Stomach (tissue), 9 donors: Measurements from ENCODE around the gene CABLES2. TPM values are rescaled to one million over a fixed set of nuclear protein-coding genes. Genes with fewer than 3 reads are reported as not detected.

Experiments used
- DNase-seq, 2 donors: peaks; one replicate each; pipeline versions ENCODE4 v3.0.0 to v3.0.0-alpha.2; 2013 to 2019
- H3K27ac ChIP-seq, 5 donors: fragments of 200-600 bp in 4 of 5; sonication (generic) in 4 of 5; one replicate each; pipeline ENCODE4 v1.5.1; 2013 to 2019; ENCODE audit warnings: mild to moderate bottlenecking in 1 of 5, moderate library complexity in 1 of 5
- H3K27me3 ChIP-seq, 3 donors: fragments of 200-600 bp; sonication (generic); one replicate each; pipeline ENCODE4 v1.5.1; 2017 to 2019; ENCODE audit warnings: mixed run types in 1 of 3
- H3K36me3 ChIP-seq, 4 donors: fragments of 200-600 bp; sonication (generic); 1 replicate in 3 of 4; 2 replicates in 1 of 4; pipeline ENCODE4 v1.5.1; 2016 to 2019
- H3K4me1 ChIP-seq, 4 donors: fragments of 200-600 bp; sonication (generic); one replicate each; pipeline ENCODE4 v1.5.1; 2016 to 2019
- H3K4me3 ChIP-seq, 4 donors: fragments of 200-600 bp; sonication (generic) in 3 of 4; one replicate each; pipeline ENCODE4 v1.5.1; 2016 to 2019; ENCODE audit warnings: mild to moderate bottlenecking in 1 of 4
- H3K9me3 ChIP-seq, 4 donors: fragments of 200-600 bp; sonication (generic); one replicate each; pipeline ENCODE4 v1.5.1; 2016 to 2019
- EP300 ChIP-seq: sonication (generic); formaldehyde crosslinking; IDR thresholded peaks from one replicate; pipeline ENCODE4 v1.6.1; 2017; ENCODE audit warnings: antibody characterized with exemption
- POLR2A ChIP-seq, 4 donors: fragments of 450-650 bp; IDR thresholded peaks; one replicate each; pipeline ENCODE4 v1.6.1; 2016; ENCODE audit warnings: antibody characterized with exemption in 4 of 4, control low read depth in 2 of 4, mild to moderate bottlenecking in 1 of 4, moderate library complexity in 1 of 4
- POLR2AphosphoS5 ChIP-seq, 3 donors: sonication (generic); formaldehyde crosslinking; IDR thresholded peaks; one replicate each; pipeline ENCODE4 v1.6.1; 2016; ENCODE audit warnings: antibody characterized with exemption in 3 of 3
- WGBS, 5 donors: extraction: QIAGEN DNeasy Blood & Tissue Kit in 3 of 5; methylation state at CpG; one replicate each; pipeline versions ENCODE4 v1.1.5 to v1.1.7; 2013 to 2018; 5-methylcytosine and 5-hydroxymethylcytosine counted together
- intact Hi-C: fragments of 100-400 bp; cut with DNase I; formaldehyde crosslinking; loops from one replicate; pipeline ENCODE4 v1.15.1; 2023; ENCODE audit warnings: low total_unique reads
- polyA plus RNA-seq, 3 donors: library from polyadenylated mRNA; stranded (reverse); fragments of 200-250 nt; gene quantifications; one replicate each; pipeline ENCODE4 v1.2.3, GENCODE V29; 2013
- total RNA-seq, 5 donors: library from RNA; depleted of rRNA; stranded (reverse); fragments of >200 nt; gene quantifications; one replicate each; pipeline versions ENCODE4 v1.1.0 to v1.2.3, GENCODE V29; 2014 to 2016
- TF ChIP-seq, protein P1 (sequence below), 7 experiments: fragments of 450-650 bp in 4 of 7; fragments of 200-600 bp in 3 of 7; sonication (generic) in 3 of 7; IDR thresholded peaks; one replicate each; pipeline ENCODE4 v1.5.1; 2016 to 2019; ENCODE audit warnings: antibody characterized with exemption in 7 of 7, control low read depth in 2 of 7, mild to moderate bottlenecking in 1 of 7
- donor health status: healthy with polysubstance abuse.
- donor health status: Bipolar disorder and iron deficiency.
- donor health status: healthy.

CABLES2 gene
- total and polyA plus RNA-seq, 8 donors, result 0.55 to 7.8 (median 1.9) TPM

DNA sequence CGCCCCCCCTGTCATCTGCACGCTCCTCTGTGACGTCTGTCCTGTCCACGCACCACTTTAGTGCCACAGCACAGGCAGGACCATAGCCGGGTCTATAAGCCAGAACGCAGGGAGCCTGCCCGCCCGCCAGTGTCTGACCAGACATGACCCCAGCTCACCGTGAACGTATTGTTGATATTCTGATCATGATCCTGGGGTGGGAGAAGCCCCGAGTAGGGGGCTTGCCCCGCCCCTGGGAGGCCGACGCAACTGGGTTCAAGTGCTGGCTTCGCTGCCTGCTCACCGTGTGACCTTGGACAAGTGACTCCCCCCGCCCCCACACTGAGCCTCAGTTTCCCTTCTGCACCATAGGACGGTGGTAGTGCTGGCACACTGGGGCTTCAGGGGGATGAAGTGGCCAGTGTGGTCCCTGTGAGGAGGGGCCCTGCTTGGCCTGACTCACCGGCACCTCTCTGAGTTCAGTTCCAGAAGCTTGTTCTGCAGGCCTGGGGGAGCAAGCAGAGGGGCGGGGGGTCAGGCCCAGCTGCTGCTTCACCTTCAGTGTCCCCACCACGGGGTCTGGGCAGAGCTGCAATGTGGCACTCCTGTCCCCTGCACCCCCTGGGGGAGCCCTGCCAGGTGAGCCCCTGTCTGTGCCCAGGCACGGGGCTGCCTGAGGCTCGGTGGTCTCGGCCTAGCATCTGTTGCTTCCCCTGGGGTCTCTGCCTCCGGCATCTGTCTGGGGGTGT is 11.1 kb upstream of the CABLES2 start:
- TF ChIP-seq EP300, result no peak
- no peak overlapping the region for H3K27ac ChIP-seq
- no peak overlapping the region for H3K4me3 ChIP-seq
- no peaks in the 10 kb centered on the region for H3K9me3 ChIP-seq
- intact Hi-C loops, result no loop called here
- DNase-seq, result no peak
- H3K4me1 ChIP-seq, result peaks cover 0 to 16% (median 7%) of the 10 kb centered on the region in 4 donors
- 80 to 86% (median 83%) methylated on average over 17 to 25 of the region's 25 CpGs for WGBS, 5 donors
- no peaks in the 10 kb centered on the region for H3K36me3 ChIP-seq
- peaks cover 0 to 40% (median 0%) of the 10 kb centered on the region in 3 donors for H3K27me3 ChIP-seq

DNA sequence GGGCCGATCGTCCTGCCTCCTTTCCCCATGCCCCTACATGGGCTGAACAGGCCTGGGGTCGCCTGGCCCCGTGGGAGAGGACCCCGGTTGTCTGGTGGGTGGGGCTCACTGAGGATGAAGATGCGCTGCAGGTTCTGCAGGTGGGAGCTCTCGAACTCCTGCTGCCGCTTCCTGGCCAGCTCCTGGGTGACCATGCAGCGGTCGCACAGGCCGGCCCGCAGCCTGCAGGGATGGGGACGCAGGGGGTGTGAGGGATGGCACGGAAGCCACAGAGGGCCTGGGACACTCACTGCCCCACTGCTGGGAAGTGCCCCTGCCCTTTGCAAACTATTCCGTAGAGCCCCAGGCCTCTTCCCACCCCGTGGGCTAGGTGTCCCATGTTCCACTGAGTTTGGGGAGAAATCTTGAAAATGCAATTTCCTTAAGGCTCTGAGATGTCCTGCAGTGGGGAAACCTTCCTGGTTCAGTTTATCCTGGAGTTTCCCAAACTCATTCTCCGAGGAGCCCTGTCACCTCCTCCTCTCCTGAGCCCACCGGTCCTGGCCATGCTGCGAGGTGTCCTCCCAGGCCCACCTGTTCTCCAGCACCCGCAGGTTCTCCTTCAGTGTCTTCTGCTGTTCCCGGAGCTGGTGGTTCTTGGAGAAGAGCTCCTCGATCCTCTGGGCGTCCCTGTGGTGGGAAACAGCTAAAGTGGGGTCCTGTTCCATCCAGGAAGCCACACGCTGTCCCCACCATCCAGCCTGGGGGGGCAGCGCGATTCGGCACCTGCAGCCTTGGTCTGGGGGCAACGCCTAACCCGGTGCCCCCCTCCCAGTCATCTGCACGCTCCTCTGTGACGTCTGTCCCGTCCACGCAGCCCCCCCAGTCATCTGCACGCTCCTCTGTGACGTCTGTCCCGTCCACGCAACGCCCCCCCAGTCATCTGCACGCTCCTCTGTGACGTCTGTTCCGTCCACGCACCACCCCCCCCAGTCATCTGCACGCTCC is 9.9 kb upstream of the CABLES2 start:
- H3K27ac ChIP-seq, result no peak overlapping the region
- no peak for DNase-seq
- intact Hi-C loops, result no loop called here
- no peak overlapping the region for H3K4me3 ChIP-seq
- H3K4me1 ChIP-seq, result peaks cover 1 to 28% (median 14%) of the 10 kb centered on the region in 4 donors
- peaks cover 0 to 35% (median 0%) of the 10 kb centered on the region in 3 donors for H3K27me3 ChIP-seq
- WGBS, 5 donors, result 80 to 91% (median 86%) methylated on average over 32 to 43 of the region's 43 CpGs
- H3K36me3 ChIP-seq, result no peaks in the 10 kb centered on the region
- no peaks in the 10 kb centered on the region for H3K9me3 ChIP-seq
- TF ChIP-seq EP300 (no peak), POLR2AphosphoS5 (IDR thresholded peaks at IDR 0.05) (no peak), POLR2A (IDR thresholded peaks at IDR 0.05) (no peak)
- TF ChIP-seq, protein P1, sequence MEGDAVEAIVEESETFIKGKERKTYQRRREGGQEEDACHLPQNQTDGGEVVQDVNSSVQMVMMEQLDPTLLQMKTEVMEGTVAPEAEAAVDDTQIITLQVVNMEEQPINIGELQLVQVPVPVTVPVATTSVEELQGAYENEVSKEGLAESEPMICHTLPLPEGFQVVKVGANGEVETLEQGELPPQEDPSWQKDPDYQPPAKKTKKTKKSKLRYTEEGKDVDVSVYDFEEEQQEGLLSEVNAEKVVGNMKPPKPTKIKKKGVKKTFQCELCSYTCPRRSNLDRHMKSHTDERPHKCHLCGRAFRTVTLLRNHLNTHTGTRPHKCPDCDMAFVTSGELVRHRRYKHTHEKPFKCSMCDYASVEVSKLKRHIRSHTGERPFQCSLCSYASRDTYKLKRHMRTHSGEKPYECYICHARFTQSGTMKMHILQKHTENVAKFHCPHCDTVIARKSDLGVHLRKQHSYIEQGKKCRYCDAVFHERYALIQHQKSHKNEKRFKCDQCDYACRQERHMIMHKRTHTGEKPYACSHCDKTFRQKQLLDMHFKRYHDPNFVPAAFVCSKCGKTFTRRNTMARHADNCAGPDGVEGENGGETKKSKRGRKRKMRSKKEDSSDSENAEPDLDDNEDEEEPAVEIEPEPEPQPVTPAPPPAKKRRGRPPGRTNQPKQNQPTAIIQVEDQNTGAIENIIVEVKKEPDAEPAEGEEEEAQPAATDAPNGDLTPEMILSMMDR (IDR thresholded peaks at IDR 0.05), result no peak

DNA sequence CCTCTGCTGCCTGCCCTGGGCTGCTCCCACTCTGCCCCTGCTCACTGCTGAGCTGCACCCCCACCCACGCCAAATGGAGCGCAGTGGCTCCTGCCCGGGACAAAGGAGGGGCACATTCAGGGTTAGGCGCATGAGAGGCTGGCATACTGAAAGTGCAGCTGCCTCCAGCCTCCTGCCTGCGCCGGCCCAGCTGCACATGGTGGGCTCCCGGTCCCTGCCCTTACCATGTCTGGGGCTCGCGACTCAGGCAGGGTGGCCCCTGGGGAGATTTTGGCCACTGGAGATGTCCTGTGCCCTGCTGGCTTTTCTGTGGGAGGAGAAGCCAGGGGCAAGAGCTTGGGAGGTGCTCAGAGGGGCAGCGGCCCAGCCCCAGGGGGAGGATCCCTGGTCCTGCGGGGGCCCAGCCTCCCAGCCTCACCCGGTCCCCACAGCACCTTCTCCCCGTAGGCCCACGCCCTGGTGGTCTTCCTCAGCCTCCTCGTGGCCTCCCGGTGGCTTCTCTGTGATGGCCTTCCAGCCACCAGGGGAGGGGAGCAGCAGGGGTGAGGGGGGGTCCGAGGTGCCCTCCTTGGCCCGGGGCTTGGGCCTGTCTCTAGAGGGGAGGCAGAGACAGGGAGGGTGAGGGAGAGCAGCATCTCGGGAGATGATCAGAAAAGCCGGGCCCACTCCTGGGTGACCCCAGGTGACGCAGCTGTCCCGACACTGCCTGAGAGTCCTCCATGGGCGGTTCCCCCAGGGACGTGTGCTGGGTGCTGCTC is 8.4 kb upstream of the CABLES2 start:
- H3K4me3 ChIP-seq, result no peak overlapping the region
- no peak for TF ChIP-seq EP300
- TF ChIP-seq, protein P1 (IDR thresholded peaks at IDR 0.05), result no peak
- no peak for TF ChIP-seq POLR2A (IDR thresholded peaks at IDR 0.05)
- no peak for TF ChIP-seq POLR2AphosphoS5 (IDR thresholded peaks at IDR 0.05)
- WGBS, 5 donors, result 84 to 89% (median 87%) methylated on average over 18 to 24 of the region's 24 CpGs
- no peaks in the 10 kb centered on the region for H3K36me3 ChIP-seq
- DNase-seq, result no peak
- H3K9me3 ChIP-seq, result no peaks in the 10 kb centered on the region
- H3K4me1 ChIP-seq, result peaks cover 11 to 41% (median 23%) of the 10 kb centered on the region in 4 donors
- intact Hi-C loops, result no loop called here
- H3K27ac ChIP-seq, result no peak overlapping the region
- peaks cover 0 to 35% (median 0%) of the 10 kb centered on the region in 3 donors for H3K27me3 ChIP-seq

DNA sequence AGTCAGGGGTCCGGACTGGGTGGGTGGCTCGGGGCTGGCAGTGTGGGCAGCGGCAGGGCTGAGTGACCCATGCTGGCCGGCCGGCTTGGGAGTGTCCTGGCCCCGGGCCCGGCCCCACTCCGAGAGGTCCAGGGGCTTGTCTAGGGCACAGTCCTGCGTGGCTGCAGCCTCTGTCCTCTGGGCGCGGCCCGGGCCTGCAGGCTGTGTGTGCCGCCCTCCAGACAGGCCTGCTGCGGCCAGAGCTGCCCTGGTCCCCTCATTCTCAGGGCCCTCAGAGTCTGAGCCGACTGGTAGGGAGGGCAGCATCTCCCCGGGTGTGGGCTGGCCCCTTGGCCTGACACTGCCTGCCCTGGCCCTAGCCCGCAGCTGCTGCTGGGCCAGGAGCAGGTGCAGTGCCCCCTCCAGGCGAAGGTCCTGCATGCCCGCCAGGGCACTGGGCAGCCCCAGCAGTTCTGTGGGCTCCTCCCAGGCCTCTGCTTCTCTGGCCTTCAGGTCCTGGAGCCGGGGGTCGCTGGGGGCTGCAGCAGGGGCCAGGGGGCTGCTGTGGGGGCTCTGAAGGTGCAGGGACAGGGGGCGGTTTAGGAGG is 6.9 kb upstream of the CABLES2 start:
- Histone ChIP-seq H3K9me3 (no peaks in the 10 kb centered on the region), H3K4me3 (no peak overlapping the region), H3K27ac (no peak overlapping the region), H3K36me3 (no peaks in the 10 kb centered on the region), H3K27me3 (peaks cover 0 to 35% (median 0%) of the 10 kb centered on the region in 3 donors), H3K4me1 (peaks cover 26 to 56% (median 35%) of the 10 kb centered on the region in 4 donors)
- intact Hi-C loops, result no loop called here
- 61 to 93% (median 69%) methylated on average over 2 to 22 of the region's 22 CpGs for WGBS, 5 donors
- TF ChIP-seq POLR2A (IDR thresholded peaks at IDR 0.05) (no peak), POLR2AphosphoS5 (IDR thresholded peaks at IDR 0.05) (no peak), EP300 (no peak)
- TF ChIP-seq, protein P1 (IDR thresholded peaks at IDR 0.05), result no peak
- no peak for DNase-seq
